Measurements from ENCODE around the gene XPR1.

Gene XPR1

DNA sequence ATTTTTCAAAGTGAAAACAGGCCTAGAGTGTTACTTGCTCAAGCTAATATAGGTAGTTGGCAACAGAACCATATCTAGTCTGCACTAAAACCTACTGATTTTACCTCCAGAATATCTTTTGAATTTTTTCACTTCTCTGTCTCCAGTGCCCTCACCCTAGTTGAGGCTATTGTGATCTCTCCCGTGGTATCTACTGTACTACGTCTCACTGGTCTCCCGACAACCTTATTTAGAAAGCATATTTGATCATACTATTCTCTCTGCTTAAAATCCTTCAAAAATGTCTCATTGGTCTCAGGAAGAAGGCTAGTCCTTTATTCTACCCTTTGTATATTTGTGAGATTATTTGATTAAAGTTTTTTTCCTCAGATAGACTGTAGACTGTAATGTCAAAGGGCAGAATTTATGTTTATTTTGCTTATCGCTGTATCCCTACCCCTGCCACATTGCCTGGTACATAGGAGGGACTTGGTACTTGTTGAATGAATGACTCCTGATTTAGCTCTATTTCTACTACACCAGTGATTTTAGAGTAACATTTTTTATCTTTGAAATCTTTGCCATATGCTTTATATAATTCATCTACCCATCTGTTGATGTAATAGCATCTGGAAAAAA lies 145.4 kb downstream of the XPR1 start:
- H3K79me2 ChIP-seq (ENCODE audit: insufficient read depth, low read length), result no peaks in the 10 kb centered on the region
- no peak overlapping the region for H3K4me2 ChIP-seq (ENCODE audit: low read depth, low read length, poor library complexity, severe bottlenecking)
- H3K9ac ChIP-seq (ENCODE audit: low read length), result no peak overlapping the region
- H3K36me3 ChIP-seq (ENCODE audit: low read length), result no peaks in the 10 kb centered on the region
- no peak overlapping the region for H3K27ac ChIP-seq (ENCODE audit: low read depth, low read length)
- no peak overlapping the region for H3K4me3 ChIP-seq (ENCODE audit: insufficient read depth, low read length, poor library complexity, severe bottlenecking)
- 0 out of 2 replicates have a peak, but pooled peaks cover 4% of the 10 kb centered on the region for H4K20me1 ChIP-seq (ENCODE audit: low read depth, low read length)
- no peaks in the 10 kb centered on the region for H3F3A ChIP-seq (ENCODE audit: insufficient read depth)
- no peak overlapping the region for H2AFZ ChIP-seq (ENCODE audit: low read depth, low read length, severe bottlenecking)
- H3K9me3 ChIP-seq (ENCODE audit: insufficient read depth, low read length), result no peaks in the 10 kb centered on the region
- TF ChIP-seq EZH2phosphoT487 (conservative IDR thresholded peaks at IDR 0.05; ENCODE audit: low read length), result no peak
- TF ChIP-seq, protein P1, sequence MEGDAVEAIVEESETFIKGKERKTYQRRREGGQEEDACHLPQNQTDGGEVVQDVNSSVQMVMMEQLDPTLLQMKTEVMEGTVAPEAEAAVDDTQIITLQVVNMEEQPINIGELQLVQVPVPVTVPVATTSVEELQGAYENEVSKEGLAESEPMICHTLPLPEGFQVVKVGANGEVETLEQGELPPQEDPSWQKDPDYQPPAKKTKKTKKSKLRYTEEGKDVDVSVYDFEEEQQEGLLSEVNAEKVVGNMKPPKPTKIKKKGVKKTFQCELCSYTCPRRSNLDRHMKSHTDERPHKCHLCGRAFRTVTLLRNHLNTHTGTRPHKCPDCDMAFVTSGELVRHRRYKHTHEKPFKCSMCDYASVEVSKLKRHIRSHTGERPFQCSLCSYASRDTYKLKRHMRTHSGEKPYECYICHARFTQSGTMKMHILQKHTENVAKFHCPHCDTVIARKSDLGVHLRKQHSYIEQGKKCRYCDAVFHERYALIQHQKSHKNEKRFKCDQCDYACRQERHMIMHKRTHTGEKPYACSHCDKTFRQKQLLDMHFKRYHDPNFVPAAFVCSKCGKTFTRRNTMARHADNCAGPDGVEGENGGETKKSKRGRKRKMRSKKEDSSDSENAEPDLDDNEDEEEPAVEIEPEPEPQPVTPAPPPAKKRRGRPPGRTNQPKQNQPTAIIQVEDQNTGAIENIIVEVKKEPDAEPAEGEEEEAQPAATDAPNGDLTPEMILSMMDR (IDR thresholded peaks at IDR 0.05; ENCODE audit: insufficient read depth, low read length, poor library complexity, severe bottlenecking), result no peak
- H3K9me2 ChIP-seq (replicated peaks; ENCODE audit: insufficient read depth, low read length), result no peaks in the 10 kb centered on the region
- no peaks in the 10 kb centered on the region for H3K27me3 ChIP-seq (ENCODE audit: low read length)

- Histone ChIP-seq H3F3A (ENCODE audit: insufficient read depth) (no peaks in the 10 kb centered on the region), H3K9me3 (ENCODE audit: insufficient read depth, low read length) (no peaks in the 10 kb centered on the region)
Measured at GRCh38 chr1:180778782-180779398, 147.1 kb downstream of the XPR1 start.

GRCh38 chr1:180779584-180779983 lies 147.8 kb downstream of the XPR1 start:
- H3K36me3 ChIP-seq (ENCODE audit: low read length), result no peaks in the 10 kb centered on the region
- H3K9ac ChIP-seq (ENCODE audit: low read length), result no peak overlapping the region
- no peaks in the 10 kb centered on the region for H3K79me2 ChIP-seq (ENCODE audit: insufficient read depth, low read length)
- TF ChIP-seq, protein P1 (IDR thresholded peaks at IDR 0.05; ENCODE audit: insufficient read depth, low read length, poor library complexity, severe bottlenecking), result no peak
- no peak for TF ChIP-seq EZH2phosphoT487 (conservative IDR thresholded peaks at IDR 0.05; ENCODE audit: low read length)
- no peaks in the 10 kb centered on the region for H3K27me3 ChIP-seq (ENCODE audit: low read length)
- no peak overlapping the region for H2AFZ ChIP-seq (ENCODE audit: low read depth, low read length, severe bottlenecking)
- H4K20me1 ChIP-seq (ENCODE audit: low read depth, low read length), result 0 out of 2 replicates have a peak, but pooled peaks cover 4% of the 10 kb centered on the region
- no peaks in the 10 kb centered on the region for H3K9me2 ChIP-seq (replicated peaks; ENCODE audit: insufficient read depth, low read length)
- no peak overlapping the region for H3K4me3 ChIP-seq (ENCODE audit: insufficient read depth, low read length, poor library complexity, severe bottlenecking)
- no peak overlapping the region for H3K27ac ChIP-seq (ENCODE audit: low read depth, low read length)
- H3K4me2 ChIP-seq (ENCODE audit: low read depth, low read length, poor library complexity, severe bottlenecking), result no peak overlapping the region
- no peaks in the 10 kb centered on the region for H3K9me3 ChIP-seq (ENCODE audit: insufficient read depth, low read length)
- no peaks in the 10 kb centered on the region for H3F3A ChIP-seq (ENCODE audit: insufficient read depth)

More at GRCh38 chr1:180778782-180779398, 147.1 kb downstream of the XPR1 start:
- H4K20me1 ChIP-seq (ENCODE audit: low read depth, low read length), result 0 out of 2 replicates have a peak, but pooled peaks cover 4% of the 10 kb centered on the region
- no peaks in the 10 kb centered on the region for H3K9me2 ChIP-seq (replicated peaks; ENCODE audit: insufficient read depth, low read length)
- H3K36me3 ChIP-seq (ENCODE audit: low read length), result no peaks in the 10 kb centered on the region
- no peak for TF ChIP-seq EZH2phosphoT487 (conservative IDR thresholded peaks at IDR 0.05; ENCODE audit: low read length)
- TF ChIP-seq, protein P1 (IDR thresholded peaks at IDR 0.05; ENCODE audit: insufficient read depth, low read length, poor library complexity, severe bottlenecking), result peak; percentile 44
- no peak overlapping the region for H2AFZ ChIP-seq (ENCODE audit: low read depth, low read length, severe bottlenecking)
- no peak overlapping the region for H3K27ac ChIP-seq (ENCODE audit: low read depth, low read length)
- no peaks in the 10 kb centered on the region for H3K27me3 ChIP-seq (ENCODE audit: low read length)
- no peak overlapping the region for H3K4me2 ChIP-seq (ENCODE audit: low read depth, low read length, poor library complexity, severe bottlenecking)
- no peak overlapping the region for H3K4me3 ChIP-seq (ENCODE audit: insufficient read depth, low read length, poor library complexity, severe bottlenecking)
- H3K9ac ChIP-seq (ENCODE audit: low read length), result no peak overlapping the region
- no peaks in the 10 kb centered on the region for H3K79me2 ChIP-seq (ENCODE audit: insufficient read depth, low read length)
